Cardiac septum (tissue), 1 donor: ENCODE data around the gene TMCO5A. TPM values are rescaled to one million over a fixed set of nuclear protein-coding genes. Genes with fewer than 3 reads are reported as not detected.
"Not testable (repeated sequence)": the region's sequence is repeated elsewhere in the genome, so short reads cannot be mapped to it uniquely, and the experiment has no call there.

Experiments used
- DNase-seq: peaks from one replicate; pipeline ENCODE4 v3.0.0-alpha.2; 2020; ENCODE audit warnings: low spot score
- intact Hi-C: fragments of 100-400 bp; cut with DNase I; formaldehyde crosslinking; loops from one replicate; pipeline ENCODE4 v1.14.0; 2022
- total RNA-seq: library from RNA; stranded (reverse); fragmentation: NEBNext Ultra II Directional; extraction: Animal tissue kit (Norgen Biotek cat#: 25700); gene quantifications from one replicate; pipeline ENCODE4 v1.2.1, GENCODE V29; 2021
- donor health status: DM: no; HTN: no; CAD: no.

TMCO5A gene
- total RNA-seq, 1 donor from 2014 or later, result not detected

DNA sequence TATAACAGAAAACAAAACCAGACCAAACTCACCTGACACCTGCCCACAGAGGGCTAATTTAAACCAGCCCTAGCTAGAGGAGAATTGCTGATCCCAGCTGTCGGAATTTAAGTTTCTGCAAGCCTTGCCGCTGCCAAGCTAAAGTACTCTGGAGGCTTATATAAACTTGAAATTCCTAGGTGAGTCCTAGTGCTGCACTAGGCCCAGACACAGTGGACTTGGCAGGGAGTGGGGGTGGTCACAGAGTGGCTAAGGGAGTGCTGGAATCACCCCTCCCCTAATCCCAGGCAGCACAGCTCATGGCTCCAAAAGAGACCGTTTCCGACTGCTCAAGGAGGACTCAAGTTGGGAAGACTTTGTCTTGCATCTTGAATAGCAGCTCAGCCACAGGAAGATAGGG, 17.6 kb downstream of the TMCO5A start:
- DNase-seq, result no peak
- intact Hi-C loops, result no loop called here

DNA sequence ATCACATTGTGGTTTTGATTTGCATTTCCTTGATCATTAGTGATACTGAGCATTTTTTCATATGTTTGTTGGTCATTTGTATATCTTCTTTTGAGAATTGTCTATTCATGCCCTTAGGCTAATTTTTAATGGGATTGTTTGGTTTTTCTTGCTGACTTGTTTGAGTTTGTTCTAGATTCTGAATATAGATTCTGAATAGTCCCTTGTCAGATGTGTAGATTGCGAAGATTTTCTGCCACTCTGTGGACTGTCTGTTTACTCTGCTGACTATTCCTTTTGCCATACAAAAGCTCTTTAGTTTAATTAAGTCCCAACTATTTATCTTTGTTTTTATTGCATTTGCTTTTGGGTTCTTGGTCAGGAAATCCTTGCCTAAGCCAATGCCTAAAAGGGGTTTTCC, 26.3 kb downstream of the TMCO5A start:
- DNase-seq, intact Hi-C loops: not testable (repeated sequence)

DNA sequence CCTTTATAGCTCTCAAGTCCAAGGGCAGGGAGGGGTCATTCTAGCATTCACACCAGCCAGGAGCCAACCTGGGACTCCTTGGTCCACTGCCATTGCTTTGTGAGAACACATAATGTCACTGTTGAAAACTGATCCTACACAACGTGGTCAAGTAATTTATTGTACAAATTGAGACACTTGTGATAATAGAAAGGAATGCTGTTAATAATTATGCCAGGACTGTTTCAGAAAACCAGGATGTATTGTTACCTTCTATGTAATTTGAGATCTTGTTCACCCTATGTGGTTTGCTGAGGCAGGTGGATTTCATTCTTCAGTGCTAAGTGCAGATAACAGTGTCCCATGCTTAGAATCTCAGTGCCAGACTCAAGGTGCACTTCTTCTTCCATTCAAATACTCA, 33.3 kb downstream of the TMCO5A start:
- intact Hi-C loops, result no loop called here

DNA sequence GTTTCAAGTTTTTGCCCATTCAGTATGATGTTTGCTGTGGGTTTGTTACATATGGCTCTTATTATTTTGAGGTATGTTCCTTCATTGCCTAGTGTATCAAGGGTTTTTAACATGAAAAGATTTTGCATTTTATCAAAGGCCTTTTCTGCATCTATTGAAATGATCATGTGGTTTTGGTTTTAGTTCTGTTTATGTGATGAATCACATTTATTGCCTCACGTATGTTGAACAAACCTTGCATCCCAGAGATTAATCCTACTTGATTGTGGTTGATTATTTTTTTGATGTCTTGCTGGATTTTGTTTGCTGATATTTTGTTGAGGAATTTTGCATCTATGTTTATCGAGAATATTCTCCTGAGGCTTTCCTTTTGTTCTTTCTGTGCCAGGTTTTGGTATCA, 39.4 kb downstream of the TMCO5A start:
- no peak for DNase-seq
- intact Hi-C loops, result no loop called here

More for the DNA sequence above, 33.3 kb downstream of the TMCO5A start:
- no peak for DNase-seq

DNA sequence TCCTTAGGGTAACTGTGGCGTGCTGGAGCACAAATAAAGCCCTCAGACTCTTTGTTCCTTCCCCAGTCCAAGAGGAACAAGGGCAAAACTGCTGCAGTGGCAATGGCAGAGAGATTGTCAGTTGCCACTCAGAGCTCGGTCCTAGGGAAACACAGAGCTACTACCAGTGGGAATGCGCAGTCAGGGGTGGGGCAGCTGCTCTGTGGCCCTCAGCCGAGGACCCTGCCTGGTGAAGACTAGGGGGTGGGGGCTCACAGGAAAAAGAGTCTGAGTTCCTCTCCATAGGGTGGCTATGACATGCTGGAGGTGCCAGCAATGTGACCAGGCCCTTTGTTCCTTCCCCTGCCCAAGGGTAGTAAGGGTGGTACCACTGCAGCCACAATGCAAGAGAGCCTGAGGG, 43.8 kb downstream of the TMCO5A start:
- intact Hi-C loops, result no loop called here
- no peak for DNase-seq

DNA sequence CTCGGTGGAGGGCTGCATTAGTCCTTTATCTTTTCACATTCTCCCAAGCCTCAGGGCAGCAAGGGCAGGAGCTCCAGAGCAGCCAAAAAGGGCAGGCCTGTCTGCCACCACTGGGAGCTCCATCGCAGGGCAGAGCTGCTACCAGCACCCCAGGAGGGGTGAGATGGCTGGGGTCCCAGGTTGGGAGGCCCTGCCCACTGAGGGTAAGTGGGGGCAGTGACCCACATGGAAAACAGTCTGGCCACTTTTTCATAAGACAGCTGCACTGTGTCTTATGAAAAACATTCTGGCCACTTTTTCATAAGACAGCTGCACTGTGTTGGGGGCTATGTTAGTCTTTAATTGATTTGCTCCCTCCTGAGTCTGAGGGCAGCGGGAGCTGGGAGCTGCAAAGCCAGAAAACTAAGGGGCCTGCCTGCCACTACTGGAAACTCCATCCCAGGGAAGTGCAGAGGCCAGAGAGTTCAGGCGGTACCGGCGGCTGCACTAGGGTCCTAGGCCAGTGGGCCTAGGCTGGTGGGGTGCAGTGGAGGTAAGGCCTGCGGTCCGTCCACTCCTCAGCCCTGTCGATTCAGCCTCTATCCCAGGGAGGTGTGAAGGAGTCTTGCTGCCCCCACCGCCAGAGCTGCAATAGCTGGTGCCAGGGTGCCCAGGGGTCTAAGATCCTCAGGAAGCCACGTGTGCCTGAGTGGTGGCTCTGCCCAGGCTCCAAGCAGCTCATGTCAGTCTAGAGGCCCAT, 45.4 kb downstream of the TMCO5A start:
- DNase-seq, result no peak
- intact Hi-C loops, result no loop called here

DNA sequence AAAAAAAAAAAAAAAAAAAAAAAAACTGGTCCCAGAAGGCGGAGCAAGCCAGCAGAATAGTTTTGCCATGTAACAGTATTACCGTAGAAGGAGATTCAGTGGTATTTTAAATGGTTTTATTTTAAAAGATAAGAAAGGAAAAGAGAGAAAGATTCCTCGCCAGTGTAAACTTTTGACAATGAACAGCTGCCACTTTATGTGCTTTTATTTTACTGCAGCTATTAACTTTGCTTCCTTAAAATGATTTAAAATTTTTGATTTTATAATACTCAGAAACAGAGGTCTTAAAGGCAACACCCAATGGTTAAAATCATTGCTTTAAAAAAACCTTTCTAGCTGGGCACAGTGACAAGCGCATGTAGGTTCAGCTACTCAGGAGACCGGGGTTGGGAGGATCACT, 46.8 kb downstream of the TMCO5A start:
- DNase-seq, result no peak
- intact Hi-C loops, result no loop called here

DNA sequence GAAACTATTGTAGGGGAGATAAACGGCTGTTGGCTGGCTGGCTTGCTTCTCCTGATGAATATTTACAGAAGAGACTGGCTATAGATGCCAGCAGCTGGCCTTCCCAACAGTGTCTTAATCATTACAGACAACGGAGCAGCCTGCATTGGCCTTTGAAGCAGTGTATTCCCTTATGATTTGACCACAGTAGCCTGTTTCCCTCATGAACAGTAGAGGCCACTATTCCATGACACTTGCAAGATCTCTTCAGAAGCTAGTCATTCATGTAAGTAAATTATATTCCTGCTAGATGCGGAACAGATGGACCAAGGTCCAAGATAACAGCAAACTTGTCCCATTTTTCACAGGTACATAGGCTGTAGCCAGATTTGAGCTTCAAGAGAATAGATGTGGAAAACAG, 47.3 kb downstream of the TMCO5A start:
- DNase-seq, result no peak
- intact Hi-C loops, result no loop called here

DNA sequence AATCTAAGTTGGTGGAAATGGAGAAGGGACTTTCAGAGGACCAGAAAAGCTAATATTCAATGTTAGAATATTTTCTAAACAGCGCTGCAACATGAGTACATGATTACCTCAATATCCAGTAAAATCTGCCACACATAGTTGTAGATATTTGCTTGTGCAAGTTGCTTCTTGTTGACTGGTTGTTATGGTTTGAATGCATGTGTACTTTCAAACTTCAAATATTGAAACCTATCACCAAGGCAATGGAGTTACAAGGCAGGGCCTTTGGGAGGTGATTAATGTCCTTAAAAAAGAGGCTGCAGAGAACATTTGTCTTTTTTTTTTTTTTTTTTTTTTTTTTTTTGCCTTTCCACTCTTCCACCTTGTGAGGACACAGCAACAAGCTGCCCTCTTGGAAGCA, 49.9 kb downstream of the TMCO5A start:
- DNase-seq, result no peak
- intact Hi-C loops, result no loop called here

DNA sequence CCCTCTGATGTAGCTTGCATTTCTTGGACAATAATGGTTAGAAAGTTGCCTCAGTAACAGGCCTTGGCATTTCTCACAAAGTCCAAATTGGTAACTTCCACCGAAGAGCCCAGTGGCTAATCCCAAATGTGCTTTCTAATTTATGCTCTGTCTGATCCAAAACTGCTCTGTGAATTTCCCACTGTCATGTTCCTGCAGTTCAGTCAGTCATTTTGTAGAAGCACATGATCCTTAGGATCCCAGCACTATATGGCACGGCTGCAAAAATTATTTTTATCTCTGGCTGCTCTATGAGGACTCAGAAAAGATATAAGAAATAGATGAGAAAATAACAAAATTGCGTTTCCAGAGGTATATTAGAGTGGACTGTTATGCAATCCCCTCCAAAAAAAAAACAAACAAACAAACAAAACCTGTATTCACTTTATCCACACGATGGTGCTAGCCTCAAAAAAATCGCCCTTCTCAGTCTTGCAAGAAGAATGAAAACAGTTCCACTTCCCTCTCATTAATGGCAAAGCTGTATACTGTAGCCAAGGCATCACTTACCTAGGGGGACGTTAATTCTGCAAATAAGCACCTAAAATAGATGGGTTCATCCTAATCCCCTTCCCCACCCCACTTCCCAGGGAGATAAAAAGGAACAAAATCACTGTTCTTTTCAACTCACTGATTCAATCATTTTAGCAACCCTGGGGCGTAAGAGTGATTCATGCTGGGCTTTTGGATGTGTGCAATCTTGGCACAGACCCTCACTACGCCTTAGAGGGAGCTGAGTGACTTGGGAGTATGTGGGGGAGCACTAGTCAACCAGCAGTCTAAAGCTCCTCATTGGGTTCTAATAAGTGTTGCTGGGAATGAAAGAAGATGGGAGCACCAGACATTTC, 61.3 kb downstream of the TMCO5A start:
- DNase-seq, result no peak
- intact Hi-C loops, result loop anchor here (5.0 to 10.0 kb wide), 3 partner anchors 357 to 1589 kb away; partner anchors contain the start of gene THBS1
